ENCODE results near the gene HLX. TPM values are rescaled to one million over a fixed set of nuclear protein-coding genes. Genes with fewer than 3 reads are reported as not detected.

HLX gene
- total RNA-seq, 1 experiment from 2014 or later, result 0.39 TPM

- no TSS peak for BruUV-seq (replicated peaks)
- CTCF ChIA-PET, result no interaction called here
- POLR2A ChIA-PET, result no interaction called here
Observed at GRCh38 chr1:220839474-220839873, 39.8 kb upstream of the HLX start.

DNA sequence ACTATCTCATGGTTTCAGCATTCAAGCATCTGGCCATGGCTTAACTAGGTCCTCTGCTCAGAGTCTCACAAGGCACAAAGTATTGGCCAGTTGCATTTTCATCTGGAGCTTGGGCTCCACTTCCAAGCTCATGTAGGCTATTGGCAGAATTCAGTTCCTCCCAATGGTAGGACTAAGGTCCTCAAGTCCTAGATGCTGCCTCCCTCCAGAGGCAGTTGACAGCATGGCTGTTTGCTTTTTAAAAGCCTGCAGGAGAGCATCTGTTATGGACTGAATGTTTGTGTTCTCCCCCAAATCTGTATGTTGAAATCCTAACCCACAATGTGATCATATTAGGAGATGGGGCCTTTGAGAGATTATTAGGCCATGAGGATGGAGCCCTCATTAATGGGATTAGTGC, 38.0 kb upstream of the HLX start:
- BruUV-seq (replicated peaks), result no TSS peak
- CTCF ChIA-PET, result no interaction called here
- POLR2A ChIA-PET, result no interaction called here
- H3K27ac ChIP-seq (ENCODE audit: low read length), result no peak overlapping the region
- H3K4me1 ChIP-seq (ENCODE audit: control insufficient read depth, insufficient read depth, low read length), result no peaks in the 10 kb centered on the region
- in situ Hi-C loops (cut with HindIII; ENCODE audit: low pct_unique_long_range_greater_than_20kb, low sequenced_read_pairs), result no loop called here
- no peaks in the 10 kb centered on the region for H3K9me3 ChIP-seq (ENCODE audit: control insufficient read depth, insufficient read depth, low read depth, low read length)
- ATAC-seq (no peak), DNase-seq (ENCODE audit: low read depth, low spot score) (no peak)
- intact Hi-C loops (cut with micrococcal nuclease; ENCODE audit: unreplicated experiment), result no loop called here
- H3K27me3 ChIP-seq (ENCODE audit: control insufficient read depth, insufficient read depth, low read length), result no peaks in the 10 kb centered on the region; the same call in 1 of the 2 replicates
- TF ChIP-seq REST (IDR thresholded peaks at IDR 0.05; ENCODE audit: insufficient read depth in 1 of 2, low read depth in 2 of 2, low read length in 1 of 2), result no peak
- no peak overlapping the region for H3K4me3 ChIP-seq (ENCODE audit: low read depth in 2 of 2, low read length in 2 of 2)
- no peaks in the 10 kb centered on the region for H3K36me3 ChIP-seq (ENCODE audit: control insufficient read depth, insufficient read depth, low read length)

More at GRCh38 chr1:220839474-220839873, 39.8 kb upstream of the HLX start:
- Histone ChIP-seq H3K27ac (ENCODE audit: low read length) (no peak overlapping the region), H3K27me3 (ENCODE audit: control insufficient read depth, insufficient read depth, low read length) (no peaks in the 10 kb centered on the region; the same call in 1 of the 2 replicates), H3K4me1 (ENCODE audit: control insufficient read depth, insufficient read depth, low read length) (no peaks in the 10 kb centered on the region), H3K4me3 (ENCODE audit: low read depth in 2 of 2, low read length in 2 of 2) (no peak overlapping the region), H3K36me3 (ENCODE audit: control insufficient read depth, insufficient read depth, low read length) (no peaks in the 10 kb centered on the region), H3K9me3 (ENCODE audit: control insufficient read depth, insufficient read depth, low read depth, low read length) (no peaks in the 10 kb centered on the region)
- ATAC-seq (no peak), DNase-seq (ENCODE audit: low read depth, low spot score) (no peak)
- in situ Hi-C loops (cut with HindIII; ENCODE audit: low pct_unique_long_range_greater_than_20kb, low sequenced_read_pairs), result no loop called here
- TF ChIP-seq, protein P1, sequence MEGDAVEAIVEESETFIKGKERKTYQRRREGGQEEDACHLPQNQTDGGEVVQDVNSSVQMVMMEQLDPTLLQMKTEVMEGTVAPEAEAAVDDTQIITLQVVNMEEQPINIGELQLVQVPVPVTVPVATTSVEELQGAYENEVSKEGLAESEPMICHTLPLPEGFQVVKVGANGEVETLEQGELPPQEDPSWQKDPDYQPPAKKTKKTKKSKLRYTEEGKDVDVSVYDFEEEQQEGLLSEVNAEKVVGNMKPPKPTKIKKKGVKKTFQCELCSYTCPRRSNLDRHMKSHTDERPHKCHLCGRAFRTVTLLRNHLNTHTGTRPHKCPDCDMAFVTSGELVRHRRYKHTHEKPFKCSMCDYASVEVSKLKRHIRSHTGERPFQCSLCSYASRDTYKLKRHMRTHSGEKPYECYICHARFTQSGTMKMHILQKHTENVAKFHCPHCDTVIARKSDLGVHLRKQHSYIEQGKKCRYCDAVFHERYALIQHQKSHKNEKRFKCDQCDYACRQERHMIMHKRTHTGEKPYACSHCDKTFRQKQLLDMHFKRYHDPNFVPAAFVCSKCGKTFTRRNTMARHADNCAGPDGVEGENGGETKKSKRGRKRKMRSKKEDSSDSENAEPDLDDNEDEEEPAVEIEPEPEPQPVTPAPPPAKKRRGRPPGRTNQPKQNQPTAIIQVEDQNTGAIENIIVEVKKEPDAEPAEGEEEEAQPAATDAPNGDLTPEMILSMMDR (IDR thresholded peaks at IDR 0.05), result no peak
- no peak for TF ChIP-seq TCF7L2 (IDR thresholded peaks at IDR 0.05; ENCODE audit: low read depth, low read length)
- TF ChIP-seq POLR2AphosphoS5 (IDR thresholded peaks at IDR 0.05; ENCODE audit: low read depth, low read length), result no peak
- no peak for TF ChIP-seq SIN3A (IDR thresholded peaks at IDR 0.05; ENCODE audit: borderline replicate concordance, insufficient read depth, low read depth, low read length)
- no peak for TF ChIP-seq REST (IDR thresholded peaks at IDR 0.05; ENCODE audit: insufficient read depth in 1 of 2, low read depth in 2 of 2, low read length in 1 of 2)
- intact Hi-C loops (cut with micrococcal nuclease; ENCODE audit: unreplicated experiment), result no loop called here
